ENCODE measurements around the gene CACFD1. TPM values are rescaled to one million over a fixed set of nuclear protein-coding genes. Genes with fewer than 3 reads are reported as not detected.

The CACFD1 gene
- total and polyA plus RNA-seq, 2 of the 13 experiments (the other 11 are each of a cell fraction or from before 2014, with no cell fraction given), result 13.8 to 14.6 TPM

- TF ChIP-seq ZNF639 (CRISPR knock-in tag; conservative IDR thresholded peaks at IDR 0.05) (no peak), CEBPG (CRISPR knock-in tag; IDR thresholded peaks at IDR 0.05) (no peak; the same call in 1 of the 2 replicates), ZNF280B (CRISPR knock-in tag; IDR thresholded peaks at IDR 0.05; ENCODE audit: borderline replicate concordance) (peak; percentile 40; the same call in 1 of the 2 replicates), CREB3 (CRISPR knock-in tag; IDR thresholded peaks at IDR 0.05) (no peak), GATAD2A (CRISPR knock-in tag; IDR thresholded peaks at IDR 0.05) (peak; percentile 65), HNF4G (IDR thresholded peaks at IDR 0.05; ENCODE audit: borderline replicate concordance, low read depth, low read length) (peak; percentile 71; the same call in 1 of the 2 replicates), HNF4G (CRISPR knock-in tag; IDR thresholded peaks at IDR 0.05; ENCODE audit: borderline replicate concordance, low read depth) (peak; percentile 69; the same call in 1 of the 2 replicates), ZBTB14 (CRISPR knock-in tag; IDR thresholded peaks at IDR 0.05) (0 out of 2 replicates have a peak, but pooled peaks have one; percentile 18), MTA1 (CRISPR knock-in tag; IDR thresholded peaks at IDR 0.05; ENCODE audit: borderline replicate concordance) (0 out of 2 replicates have a peak, but pooled peaks have one; percentile 28), ZNF414 (CRISPR knock-in tag; IDR thresholded peaks at IDR 0.05) (no peak), SALL1 (CRISPR knock-in tag; IDR thresholded peaks at IDR 0.05) (peak; percentile 79), ARID5B (CRISPR knock-in tag; IDR thresholded peaks at IDR 0.05) (peak; percentile 48), ZNF225 (CRISPR knock-in tag; IDR thresholded peaks at IDR 0.05) (no peak; the same call in 1 of the 2 replicates), MIER3 (CRISPR knock-in tag; IDR thresholded peaks at IDR 0.05; ENCODE audit: borderline replicate concordance) (peak; percentile 13; the same call in 1 of the 2 replicates)
These were observed 812 bp downstream of the CACFD1 start (continued) for GRCh38 chr9:133460405-133461175.

Data from HepG2 (cell line).